Measurements from ENCODE around the gene RPL18A.
A peak's percentile ranks its signal among the peaks of the same experiment; 100 is the strongest.

Gene RPL18A

GRCh38 chr19:17862711-17863519 is 3.2 kb downstream of the RPL18A start:
- H3K14ac ChIP-seq (ENCODE audit: low read length) = no peak overlapping the region
- no peak overlapping the region for H2AFZ ChIP-seq (ENCODE audit: low read length)
- H3K18ac ChIP-seq (ENCODE audit: low read length) = no peak overlapping the region
- H3K4me3 ChIP-seq (ENCODE audit: low read length in 2 of 2) = no peak overlapping the region
- peaks cover 0 to 2% of the 10 kb centered on the region in 2 donors for H3K9me3 ChIP-seq (replicated peaks in 1 of 2; ENCODE audit: control insufficient read depth in 2 of 2, insufficient read depth in 1 of 2, low read depth in 1 of 2, low read length in 2 of 2)
- DNase-seq (ENCODE audit: low spot score) = no peak
- H2BK12ac ChIP-seq (ENCODE audit: low read length) = no peak overlapping the region
- WGBS, 2 donors (ENCODE audit: extremely low coverage in 2 of 2, insufficient read length in 2 of 2, insufficient replicate concordance in 1 of 2) = no CpG with 5 or more reads among the region's 31 CpGs
- H4K8ac ChIP-seq (ENCODE audit: low read depth, low read length) = peak overlapping the region; percentile 3
- peaks cover 43 to 59% of the 10 kb centered on the region in 2 donors for H3K36me3 ChIP-seq (replicated peaks in 1 of 2; ENCODE audit: control insufficient read depth in 2 of 2, insufficient read depth in 2 of 2, low read length in 2 of 2)
- peaks cover 18% of the 10 kb centered on the region for H3K79me1 ChIP-seq (ENCODE audit: low read depth, low read length)
- H3K23ac ChIP-seq (ENCODE audit: low read depth, low read length, poor library complexity) = no peak overlapping the region
- H3K27ac ChIP-seq (replicated peaks; ENCODE audit: low read length) = no peak overlapping the region
- H3K4ac ChIP-seq (ENCODE audit: low read length) = no peak overlapping the region
- peaks cover 13% of the 10 kb centered on the region in 2 donors for H3K4me1 ChIP-seq (ENCODE audit: control insufficient read depth in 2 of 2, insufficient read depth in 1 of 2, low read depth in 1 of 2, low read length in 2 of 2)
- no peak overlapping the region for H3K9ac ChIP-seq (ENCODE audit: low read depth, low read length, poor library complexity)
- H3K4me2 ChIP-seq (ENCODE audit: insufficient read depth, low read length, poor library complexity, severe bottlenecking) = no peak overlapping the region
- H3K27me3 ChIP-seq (ENCODE audit: control insufficient read depth in 3 of 3, insufficient read depth in 3 of 3, low read depth in 1 of 3, low read length in 3 of 3) = no peaks in the 10 kb centered on the region
- no peak overlapping the region for H2BK120ac ChIP-seq (ENCODE audit: low read depth, low read length)
- H2BK5ac ChIP-seq (ENCODE audit: low read length) = no peak overlapping the region
- H2AK5ac ChIP-seq (ENCODE audit: low read depth, low read length) = no peak overlapping the region
- H2BK15ac ChIP-seq (ENCODE audit: low read length) = no peak overlapping the region
- no peak overlapping the region for H4K91ac ChIP-seq (ENCODE audit: low read depth, low read length, poor library complexity)

DNA sequence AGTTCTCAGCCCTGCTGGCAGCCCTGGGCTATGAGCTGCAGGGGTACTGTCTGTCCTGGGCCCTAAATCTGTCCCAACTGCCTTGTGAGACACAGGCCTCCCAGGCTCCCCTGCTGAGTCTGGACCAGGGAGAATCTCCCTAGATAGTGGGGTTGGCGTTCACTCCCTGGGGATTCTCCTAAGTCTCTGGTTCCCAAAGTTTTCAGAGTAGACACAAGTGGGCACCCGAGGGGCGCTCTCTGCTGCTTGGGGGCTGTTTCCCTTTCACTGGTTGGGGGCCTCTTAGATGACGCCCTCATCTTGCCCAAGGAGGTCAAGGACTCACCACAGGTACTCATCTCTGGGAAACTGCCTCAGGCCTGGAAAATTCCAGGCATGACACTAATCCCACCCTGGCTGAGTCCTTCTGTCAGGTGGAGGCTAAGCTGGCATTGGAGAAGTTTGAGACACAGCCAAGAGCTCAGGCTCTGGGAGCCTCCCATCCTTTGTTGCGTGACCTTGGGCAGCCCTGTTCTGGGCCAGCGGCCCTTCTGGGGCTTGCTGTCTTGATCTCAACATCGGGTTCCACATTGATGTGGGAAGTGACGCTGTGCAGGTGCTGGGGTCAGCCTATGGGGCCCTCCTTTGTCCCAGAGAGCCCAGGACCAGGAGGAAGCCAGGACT is 3.9 kb downstream of the RPL18A start:
- no CpG with 5 or more reads among the region's 8 CpGs for WGBS, 2 donors (ENCODE audit: extremely low coverage in 2 of 2, insufficient read length in 2 of 2, insufficient replicate concordance in 1 of 2)
- peaks cover 13% of the 10 kb centered on the region in 2 donors for H3K4me1 ChIP-seq (ENCODE audit: control insufficient read depth in 2 of 2, insufficient read depth in 1 of 2, low read depth in 1 of 2, low read length in 2 of 2)
- H3K18ac ChIP-seq (ENCODE audit: low read length) = no peak overlapping the region
- no peak overlapping the region for H3K9ac ChIP-seq (ENCODE audit: low read depth, low read length, poor library complexity)
- H3K36me3 ChIP-seq (replicated peaks in 1 of 2; ENCODE audit: control insufficient read depth in 2 of 2, insufficient read depth in 2 of 2, low read length in 2 of 2) = peaks cover 43 to 59% of the 10 kb centered on the region in 2 donors
- no peak overlapping the region for H2AK5ac ChIP-seq (ENCODE audit: low read depth, low read length)
- no peak overlapping the region for H2BK5ac ChIP-seq (ENCODE audit: low read length)
- H3K14ac ChIP-seq (ENCODE audit: low read length) = no peak overlapping the region
- no peak overlapping the region for H3K4ac ChIP-seq (ENCODE audit: low read length)
- no peak overlapping the region for H3K27ac ChIP-seq (replicated peaks; ENCODE audit: low read length)
- H2BK12ac ChIP-seq (ENCODE audit: low read length) = no peak overlapping the region
- peaks cover 18% of the 10 kb centered on the region for H3K79me1 ChIP-seq (ENCODE audit: low read depth, low read length)
- no peak overlapping the region for H3K23ac ChIP-seq (ENCODE audit: low read depth, low read length, poor library complexity)
- peaks cover 0 to 3% (median 0%) of the 10 kb centered on the region in 3 experiments for H3K27me3 ChIP-seq (ENCODE audit: control insufficient read depth in 3 of 3, insufficient read depth in 3 of 3, low read depth in 1 of 3, low read length in 3 of 3)
- H3K9me3 ChIP-seq (replicated peaks in 1 of 2; ENCODE audit: control insufficient read depth in 2 of 2, insufficient read depth in 1 of 2, low read depth in 1 of 2, low read length in 2 of 2) = peaks cover 0 to 2% of the 10 kb centered on the region in 2 donors
- no peak overlapping the region for H4K91ac ChIP-seq (ENCODE audit: low read depth, low read length, poor library complexity)
- no peak overlapping the region for H2AFZ ChIP-seq (ENCODE audit: low read length)
- H2BK120ac ChIP-seq (ENCODE audit: low read depth, low read length) = no peak overlapping the region
- H3K4me2 ChIP-seq (ENCODE audit: insufficient read depth, low read length, poor library complexity, severe bottlenecking) = no peak overlapping the region
- no peak overlapping the region for H4K8ac ChIP-seq (ENCODE audit: low read depth, low read length)
- H3K4me3 ChIP-seq (ENCODE audit: low read length in 2 of 2) = no peak overlapping the region
- H2BK15ac ChIP-seq (ENCODE audit: low read length) = no peak overlapping the region
- DNase-seq (ENCODE audit: low spot score) = no peak

GRCh38 chr19:17865364-17866311 is 5.9 kb downstream of the RPL18A start:
- Histone ChIP-seq H3K4me1 (ENCODE audit: control insufficient read depth in 2 of 2, insufficient read depth in 1 of 2, low read depth in 1 of 2, low read length in 2 of 2) (peaks cover 9 to 10% of the 10 kb centered on the region in 2 donors), H3K18ac (ENCODE audit: low read length) (peak overlapping the region; percentile 38), H2AFZ (ENCODE audit: low read length) (no peak overlapping the region), H3K36me3 (replicated peaks in 1 of 2; ENCODE audit: control insufficient read depth in 2 of 2, insufficient read depth in 2 of 2, low read length in 2 of 2) (peaks cover 42 to 56% of the 10 kb centered on the region in 2 donors), H3K9ac (ENCODE audit: low read depth, low read length, poor library complexity) (peak overlapping the region; percentile 68), H3K27me3 (ENCODE audit: control insufficient read depth in 3 of 3, insufficient read depth in 3 of 3, low read depth in 1 of 3, low read length in 3 of 3) (peaks cover 0 to 15% (median 6%) of the 10 kb centered on the region in 3 experiments), H3K4ac (ENCODE audit: low read length) (no peak overlapping the region), H3K4me3 (ENCODE audit: low read length in 2 of 2) (no peak overlapping the region), H2BK15ac (ENCODE audit: low read length) (no peak overlapping the region), H3K27ac (replicated peaks; ENCODE audit: low read length) (no peak overlapping the region), H2BK5ac (ENCODE audit: low read length) (no peak overlapping the region), H4K8ac (ENCODE audit: low read depth, low read length) (no peak overlapping the region), H3K14ac (ENCODE audit: low read length) (peak overlapping the region; percentile 38), H3K23ac (ENCODE audit: low read depth, low read length, poor library complexity) (peak overlapping the region; percentile 81), H2AK5ac (ENCODE audit: low read depth, low read length) (no peak overlapping the region), H3K9me3 (replicated peaks in 1 of 2; ENCODE audit: control insufficient read depth in 2 of 2, insufficient read depth in 1 of 2, low read depth in 1 of 2, low read length in 2 of 2) (peaks cover 0 to 2% of the 10 kb centered on the region in 2 donors), H4K91ac (ENCODE audit: low read depth, low read length, poor library complexity) (peak overlapping the region; percentile 25), H2BK120ac (ENCODE audit: low read depth, low read length) (no peak overlapping the region), H2BK12ac (ENCODE audit: low read length) (no peak overlapping the region), H3K79me1 (ENCODE audit: low read depth, low read length) (peaks cover 14% of the 10 kb centered on the region), H3K4me2 (ENCODE audit: insufficient read depth, low read length, poor library complexity, severe bottlenecking) (no peak overlapping the region)
- no CpG with 5 or more reads among the region's 13 CpGs for WGBS, 2 donors (ENCODE audit: extremely low coverage in 2 of 2, insufficient read length in 2 of 2, insufficient replicate concordance in 1 of 2)
- DNase-seq (ENCODE audit: low spot score) = no peak

All from neuronal stem cell (in vitro differentiated cells).